GM18507 (cell line): Measurements from ENCODE around the gene GJB6.

ENCODE experiments used
- DNase-seq: peaks from one replicate; pipeline ENCODE4 v3.0.0; 2011; ENCODE audit warnings: low read depth; ENCODE audit not compliant: insufficient read length; ENCODE audit errors: extremely low spot score
- FAIRE-seq: peaks from 2 replicates; lab custom pipeline; 2011; peaks lifted over from hg19 to GRCh38; lab: Jason Lieb, UNC

Gene GJB6

GRCh38 chr13:20230913-20231838 is 943 bp downstream of the GJB6 start:
- FAIRE-seq = no peak
- DNase-seq = no peak

- DNase-seq (no peak), FAIRE-seq (no peak)
Observed at GRCh38 chr13:20227730-20228129, 4.4 kb downstream of the GJB6 start.

- FAIRE-seq = no peak
- DNase-seq = no peak
Observed at GRCh38 chr13:20227288-20227687, 4.8 kb downstream of the GJB6 start.

- FAIRE-seq = no peak
- DNase-seq = no peak
Observed at GRCh38 chr13:20222553-20222952, 9.6 kb downstream of the GJB6 start.

GRCh38 chr13:20221772-20222171 is 10.3 kb downstream of the GJB6 start:
- FAIRE-seq (no peak), DNase-seq (no peak)

- FAIRE-seq (peak; percentile 81), DNase-seq (no peak)
Observed at GRCh38 chr13:20219577-20219976, 12.5 kb downstream of the GJB6 start.

GRCh38 chr13:20217168-20217567 is 15.0 kb downstream of the GJB6 start:
- DNase-seq (no peak), FAIRE-seq (no peak)

DNA sequence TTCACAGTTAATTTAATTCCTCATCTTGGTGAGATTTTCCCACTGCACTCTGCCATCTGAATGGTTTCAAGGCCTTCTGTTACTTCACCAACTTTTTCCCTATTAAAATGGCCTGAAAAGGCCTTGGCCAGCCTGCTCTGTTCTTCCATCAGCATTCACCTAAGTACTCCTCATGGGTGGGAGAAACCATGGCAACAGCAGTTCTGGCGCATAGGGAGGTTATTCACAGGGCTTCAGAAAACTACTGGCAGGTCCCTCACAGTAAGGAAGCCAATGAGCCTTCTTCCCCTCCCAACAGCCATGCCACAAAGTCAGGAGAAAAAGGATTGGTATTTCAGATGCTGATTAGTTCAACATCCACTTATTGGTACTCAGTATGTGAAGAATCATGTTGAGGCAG is 22.2 kb downstream of the GJB6 start:
- FAIRE-seq = no peak
- no peak for DNase-seq

DNA sequence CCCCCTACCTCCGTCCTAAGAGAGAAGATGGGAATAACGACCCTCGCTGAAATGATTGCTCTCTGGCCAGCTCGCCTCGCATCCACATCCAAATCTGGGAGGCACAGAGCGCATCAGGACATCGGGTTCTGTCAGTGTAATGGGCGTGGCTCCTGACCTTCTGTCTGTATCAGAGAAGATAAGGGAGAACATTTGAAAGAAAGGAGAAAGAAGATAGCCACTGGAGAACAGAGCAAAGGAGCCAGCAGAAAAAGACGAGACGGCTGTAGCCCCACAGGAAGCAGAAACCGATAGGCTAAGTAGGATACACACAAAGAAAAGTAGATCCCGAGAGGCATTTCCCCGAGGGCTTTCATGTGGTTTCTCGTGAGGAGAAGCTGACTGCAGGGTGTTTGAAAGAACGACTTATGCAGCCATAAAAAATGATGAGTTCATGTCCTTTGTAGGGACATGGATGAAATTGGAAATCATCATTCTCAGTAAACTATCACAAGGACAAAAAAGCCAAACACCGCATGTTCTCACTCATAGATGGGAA is 25.4 kb downstream of the GJB6 start:
- FAIRE-seq = no peak
- no peak for DNase-seq

GRCh38 chr13:20206065-20206697 is 25.9 kb downstream of the GJB6 start:
- FAIRE-seq = no peak
- DNase-seq = no peak

DNA sequence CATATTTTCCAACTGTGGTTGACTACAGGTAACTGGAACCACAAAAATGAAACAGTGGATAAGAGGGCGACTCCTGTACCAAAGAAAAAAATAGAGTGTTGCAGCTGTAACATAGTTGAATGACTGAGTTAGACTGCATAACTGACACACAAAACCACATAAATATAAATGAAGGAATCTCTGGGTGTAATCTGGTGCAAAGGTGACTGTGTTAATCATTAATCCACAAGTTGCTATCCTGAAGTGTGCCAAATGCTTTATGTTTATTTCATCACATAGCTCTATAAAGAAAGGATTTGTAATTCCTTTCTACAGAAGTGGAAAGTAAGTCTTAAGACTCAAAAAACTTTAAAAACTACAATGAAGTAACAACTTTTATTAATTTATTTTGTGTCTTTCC is 33.3 kb downstream of the GJB6 start:
- no peak for DNase-seq
- no peak for FAIRE-seq

- peak; percentile 80 for FAIRE-seq
- DNase-seq = no peak
Observed at GRCh38 chr13:20197361-20197834, 34.7 kb downstream of the GJB6 start.

DNA sequence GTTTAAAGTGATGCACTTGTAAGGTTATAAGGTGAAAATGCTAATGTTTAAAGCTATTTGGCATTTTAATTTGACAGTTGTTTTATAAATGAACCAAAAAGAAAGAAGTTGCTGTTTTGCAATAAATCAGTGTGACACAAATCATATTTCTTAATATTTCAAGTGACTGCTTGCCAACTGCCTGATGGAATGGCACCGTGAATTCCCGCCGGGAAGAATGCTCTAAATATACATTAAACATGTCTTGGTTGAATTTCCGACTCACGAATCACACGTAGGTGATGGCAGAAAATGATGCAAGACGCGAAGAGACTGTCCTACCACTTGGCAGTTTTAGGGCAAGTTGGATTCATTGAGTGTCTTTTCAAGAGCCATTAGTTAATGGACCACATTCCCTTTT is 36.3 kb downstream of the GJB6 start:
- no peak for FAIRE-seq
- no peak for DNase-seq

- peak; percentile 66 for FAIRE-seq
- DNase-seq = no peak
Observed at GRCh38 chr13:20193907-20194631, 38.0 kb downstream of the GJB6 start.

DNA sequence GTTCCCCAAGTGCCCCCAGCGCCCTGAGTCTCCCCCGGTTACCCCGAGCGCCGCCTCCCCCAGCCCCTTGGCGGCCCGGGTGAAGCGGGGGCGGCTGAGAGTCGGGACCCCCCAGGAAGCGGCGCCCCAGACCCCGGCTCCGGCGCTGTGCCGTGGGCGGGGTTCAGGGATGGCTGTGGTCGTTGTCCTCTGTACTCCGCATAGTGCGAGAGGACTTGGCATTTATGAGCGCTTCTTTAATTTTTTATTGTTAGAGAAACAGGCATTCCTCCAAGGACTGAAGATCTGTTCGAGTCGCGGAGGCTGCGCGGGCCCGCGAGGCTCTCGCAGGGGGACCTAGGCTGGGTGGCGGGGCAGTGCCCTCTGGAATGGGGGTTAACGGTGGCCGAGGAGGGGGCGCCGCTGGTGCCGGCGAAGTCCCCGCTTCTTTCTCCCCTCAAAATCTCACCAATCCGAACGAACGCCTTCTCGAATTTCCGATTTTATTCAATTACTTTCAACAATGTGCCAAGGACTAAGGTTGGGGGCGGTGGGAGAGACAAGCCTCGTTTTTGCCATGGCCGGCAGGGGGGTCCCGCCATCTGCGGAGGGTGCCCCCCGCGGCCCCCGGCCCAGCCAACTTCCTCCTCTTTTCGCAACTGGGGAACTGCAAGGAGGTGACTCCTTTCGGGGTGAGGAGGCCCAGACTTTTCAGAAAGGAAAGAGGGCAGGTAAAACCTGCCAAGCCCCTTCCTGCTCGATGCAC is 38.8 kb downstream of the GJB6 start:
- FAIRE-seq = no peak
- DNase-seq = no peak

DNA sequence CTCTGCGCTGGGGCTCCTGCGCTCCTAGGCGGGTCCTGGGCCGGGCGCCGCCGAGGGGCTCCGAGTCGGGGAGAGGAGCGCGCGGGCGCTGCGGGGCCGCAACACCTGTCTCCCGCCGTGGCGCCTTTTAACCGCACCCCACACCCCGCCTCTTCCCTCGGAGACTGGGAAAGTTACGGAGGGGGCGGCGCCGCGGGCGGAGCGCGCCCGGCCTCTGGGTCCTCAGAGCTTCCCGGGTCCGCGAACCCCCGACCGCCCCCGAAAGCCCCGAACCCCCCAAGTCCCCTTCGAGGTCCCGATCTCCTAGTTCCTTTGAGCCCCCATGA is 39.3 kb downstream of the GJB6 start, which contains the start of gene GJB2:
Gene GJB2, minus strand, starts transcription at position 103 of the 326 bp plus-strand sequence. CDS start 3,357 bp downstream, outside the sequence.
- DNase-seq = no peak
- FAIRE-seq = no peak

DNA sequence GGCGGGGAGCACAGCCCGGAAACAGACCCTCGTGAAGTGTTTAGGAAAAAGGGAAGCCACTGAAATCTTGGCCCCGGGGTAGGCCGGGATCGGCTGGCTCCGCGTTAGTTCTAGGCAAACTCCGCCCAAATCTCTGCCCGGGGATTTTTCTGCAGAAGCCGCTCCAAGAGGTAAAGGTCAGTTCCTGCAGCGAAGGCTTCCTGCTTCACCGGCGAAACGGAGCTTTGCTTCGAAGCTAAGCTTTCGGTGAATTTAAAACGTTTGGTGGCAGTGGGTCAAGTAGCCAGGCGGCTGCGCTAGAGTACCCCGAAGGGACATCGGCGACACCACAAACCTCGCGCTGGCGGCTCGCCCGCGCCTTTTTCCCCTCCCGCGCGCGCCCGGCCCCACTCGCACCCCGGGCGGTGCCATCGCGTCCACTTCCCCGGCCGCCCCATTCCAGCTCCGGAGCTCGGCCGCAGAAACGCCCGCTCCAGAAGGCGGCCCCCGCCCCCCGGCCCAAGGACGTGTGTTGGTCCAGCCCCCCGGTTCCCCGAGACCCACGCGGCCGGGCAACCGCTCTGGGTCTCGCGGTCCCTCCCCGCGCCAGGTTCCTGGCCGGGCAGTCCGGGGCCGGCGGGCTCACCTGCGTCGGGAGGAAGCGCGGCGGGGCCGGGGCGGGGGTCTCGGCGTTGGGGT is 39.8 kb downstream of the GJB6 start:
- DNase-seq (no peak), FAIRE-seq (no peak)

DNA sequence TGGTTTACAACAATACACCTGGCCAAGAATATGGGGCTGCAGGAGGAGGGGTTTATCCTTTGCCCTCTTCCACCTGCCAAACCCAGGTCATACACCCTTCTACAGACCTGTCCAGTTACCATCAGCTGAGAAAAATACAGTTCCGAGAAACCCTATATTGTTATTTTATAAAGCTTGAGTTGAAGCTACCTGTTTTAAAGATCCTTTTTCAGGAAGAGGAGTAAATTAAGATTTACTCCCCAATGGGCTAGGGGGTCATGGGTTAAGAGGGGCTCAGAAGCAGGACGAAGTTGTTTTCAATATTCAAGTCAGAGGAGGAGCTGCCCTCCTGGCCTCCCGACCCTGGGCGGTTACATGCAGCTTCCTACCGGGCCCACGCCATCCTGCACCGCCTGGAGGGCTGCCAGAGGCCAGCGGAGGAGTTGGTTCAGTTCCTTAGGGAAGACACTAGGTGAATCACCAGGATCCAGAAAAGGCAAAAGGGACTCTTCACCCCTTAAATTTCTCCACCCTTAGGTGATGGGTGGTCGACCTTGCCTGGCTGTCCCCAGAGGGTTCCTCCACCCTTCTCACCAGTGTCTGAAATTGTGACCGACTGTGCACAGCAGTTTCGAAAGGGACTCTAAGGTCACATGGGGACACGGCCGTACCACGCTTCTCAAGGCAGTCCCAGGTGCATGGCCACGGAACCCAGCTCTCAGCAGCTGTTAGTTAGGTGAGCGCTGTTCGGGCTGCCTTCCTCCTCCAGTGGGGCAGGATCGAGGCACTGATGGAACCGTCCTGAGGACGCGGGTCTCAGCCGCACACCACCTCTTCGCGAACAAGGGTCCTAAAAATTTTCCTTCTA is 40.6 kb downstream of the GJB6 start:
- no peak for DNase-seq
- no peak for FAIRE-seq
